NT2/D1 (cell line): ENCODE measurements around the gene SLITRK1.

Experiments
- DNase-seq: peaks from one replicate; pipeline ENCODE4 v3.0.0-alpha.2; 2011; ENCODE audit warnings: low read depth, low spot score
- H3K27me3 ChIP-seq: 2 replicates; pipeline ENCODE4 v1.6.0; 2011; ENCODE audit warnings: mild to moderate bottlenecking; ENCODE audit not compliant: insufficient read length, insufficient read depth
- H3K36me3 ChIP-seq: 2 replicates; pipeline ENCODE4 v1.6.1; 2011; ENCODE audit warnings: mild to moderate bottlenecking, low read length, mixed read lengths; ENCODE audit not compliant: insufficient read depth, insufficient read length
- H3K4me1 ChIP-seq: 2 replicates; pipeline ENCODE4 v1.5.1; 2011; ENCODE audit not compliant: insufficient read depth, insufficient read length
- H3K4me3 ChIP-seq: 2 replicates; pipeline ENCODE4 v1.5.1; 2011; ENCODE audit warnings: low read depth; ENCODE audit not compliant: insufficient read length
- H3K9ac ChIP-seq: 2 replicates; pipeline ENCODE4 v1.6.0; 2011; ENCODE audit warnings: low read depth; ENCODE audit not compliant: insufficient read length
- H3K9me3 ChIP-seq: 2 replicates; pipeline ENCODE4 v1.5.1; 2011; ENCODE audit warnings: mild to moderate bottlenecking, low read length; ENCODE audit not compliant: insufficient read depth
- SUZ12 ChIP-seq: IDR thresholded peaks from 2 replicates; pipeline ENCODE4 v1.6.1; 2011; ENCODE audit not compliant: insufficient read length, insufficient read depth; ENCODE audit errors: extremely low read depth
- YY1 ChIP-seq: IDR thresholded peaks from 2 replicates; pipeline ENCODE4 v1.6.1; 2011; ENCODE audit not compliant: insufficient read length, insufficient read depth
- ZNF274 ChIP-seq: IDR thresholded peaks from 2 replicates; pipeline ENCODE4 v1.6.1; 2011; ENCODE audit warnings: mild to moderate bottlenecking, low read depth, low read length

SLITRK1 gene

GRCh38 chr13:83895994-83896580, 13.8 kb upstream of the SLITRK1 start:
- no peaks in the 10 kb centered on the region for H3K4me1 ChIP-seq
- no peak for DNase-seq
- TF ChIP-seq ZNF274: no peak
- TF ChIP-seq SUZ12: no peak
- TF ChIP-seq YY1: no peak
- H3K36me3 ChIP-seq: no peaks in the 10 kb centered on the region
- peaks cover 11% of the 10 kb centered on the region for H3K9me3 ChIP-seq
- H3K9ac ChIP-seq: no peak overlapping the region
- H3K4me3 ChIP-seq: no peak overlapping the region
- H3K27me3 ChIP-seq: no peaks in the 10 kb centered on the region

DNA sequence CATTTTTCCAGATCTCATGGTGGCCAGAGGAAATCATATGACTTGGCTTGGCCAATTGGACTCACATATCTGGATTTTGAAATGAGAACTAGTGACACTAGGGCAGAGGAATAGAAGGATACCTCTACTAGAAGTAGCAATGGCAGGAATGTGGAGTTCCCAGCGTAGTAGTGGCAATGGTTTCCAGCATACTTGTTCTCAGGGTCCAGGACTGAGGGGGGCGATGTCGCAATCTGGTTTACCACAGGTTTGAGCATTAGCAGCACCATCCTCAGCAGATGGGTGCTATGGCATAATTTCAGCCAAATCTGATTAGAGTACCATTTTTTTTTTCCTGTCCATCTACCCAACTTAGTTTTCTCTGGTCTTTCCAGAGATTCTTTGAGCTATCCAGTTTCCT, 8.1 kb upstream of the SLITRK1 start:
- Histone ChIP-seq H3K27me3 (no peaks in the 10 kb centered on the region), H3K9me3 (no peaks in the 10 kb centered on the region; the same call in 1 of the 2 replicates), H3K9ac (no peak overlapping the region), H3K4me1 (no peaks in the 10 kb centered on the region), H3K36me3 (no peaks in the 10 kb centered on the region), H3K4me3 (no peak overlapping the region)
- no peak for DNase-seq
- no peak for TF ChIP-seq SUZ12
- TF ChIP-seq YY1: no peak
- TF ChIP-seq ZNF274: no peak

DNA sequence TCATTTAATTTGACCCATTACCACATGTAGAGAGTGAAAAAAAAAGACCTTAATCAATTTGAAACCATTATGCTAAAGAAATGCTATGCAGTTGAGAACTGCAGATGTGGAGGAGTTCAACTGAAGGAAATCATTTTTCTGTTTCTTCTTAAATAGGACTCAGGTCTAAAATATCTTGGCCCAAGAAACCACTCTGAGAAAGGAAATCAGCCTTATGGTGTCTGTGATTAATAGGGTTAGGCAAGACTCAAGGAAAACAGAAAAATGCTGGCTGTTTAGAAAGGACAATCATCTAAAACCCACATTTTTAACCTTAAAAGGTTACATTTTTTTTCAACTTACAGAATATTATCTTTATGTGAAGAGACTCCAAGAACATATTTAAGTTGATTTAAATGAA, 1.9 kb upstream of the SLITRK1 start:
- Histone ChIP-seq H3K9me3 (no peaks in the 10 kb centered on the region), H3K4me3 (no peak overlapping the region), H3K36me3 (no peaks in the 10 kb centered on the region), H3K9ac (no peak overlapping the region), H3K4me1 (no peaks in the 10 kb centered on the region), H3K27me3 (peaks cover 11% of the 10 kb centered on the region)
- no peak for DNase-seq
- TF ChIP-seq SUZ12: no peak
- TF ChIP-seq YY1: no peak
- no peak for TF ChIP-seq ZNF274

DNA sequence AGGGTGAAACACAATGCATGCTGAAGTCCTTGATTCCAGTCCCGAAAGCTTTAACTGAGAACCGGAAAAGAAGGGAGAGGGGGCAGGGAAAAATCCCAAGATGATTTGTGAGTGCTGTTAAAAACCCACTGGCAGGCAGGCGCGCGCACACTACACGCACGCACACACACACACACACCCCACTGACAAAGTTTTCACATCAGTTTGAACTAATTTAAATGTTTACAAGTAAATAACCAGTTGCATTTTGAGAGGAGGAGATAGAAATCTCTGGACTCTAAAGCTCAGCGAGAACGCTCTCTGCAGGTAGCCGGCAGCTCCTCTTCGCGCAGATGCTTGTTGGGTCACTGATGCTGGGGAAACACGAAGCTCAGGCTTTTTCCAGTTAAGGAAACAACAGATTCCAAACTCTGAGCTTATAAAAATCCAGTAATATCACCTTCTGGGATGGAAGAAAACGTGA, 818 bp upstream of the SLITRK1 start:
- peak overlapping the region; percentile 53 for H3K4me3 ChIP-seq
- no peak for DNase-seq
- no peaks in the 10 kb centered on the region for H3K36me3 ChIP-seq
- H3K27me3 ChIP-seq: peaks cover 11% of the 10 kb centered on the region
- no peaks in the 10 kb centered on the region for H3K4me1 ChIP-seq
- no peak overlapping the region for H3K9ac ChIP-seq
- TF ChIP-seq YY1 (no peak), SUZ12 (no peak), ZNF274 (no peak)
- no peaks in the 10 kb centered on the region for H3K9me3 ChIP-seq

GRCh38 chr13:83882606-83882959, 309 bp upstream of the SLITRK1 start:
- TF ChIP-seq ZNF274 (no peak), YY1 (no peak), SUZ12 (no peak)
- Histone ChIP-seq H3K4me1 (no peaks in the 10 kb centered on the region), H3K4me3 (peak overlapping the region; percentile 53), H3K9ac (no peak overlapping the region), H3K27me3 (peaks cover 11% of the 10 kb centered on the region), H3K9me3 (no peaks in the 10 kb centered on the region), H3K36me3 (no peaks in the 10 kb centered on the region)
- no peak for DNase-seq

GRCh38 chr13:83881140-83881684, 1.1 kb downstream of the SLITRK1 start:
- TF ChIP-seq YY1 (no peak), ZNF274 (no peak)
- Histone ChIP-seq H3K4me1 (no peaks in the 10 kb centered on the region), H3K9ac (no peak overlapping the region), H3K36me3 (no peaks in the 10 kb centered on the region), H3K4me3 (no peak overlapping the region), H3K9me3 (no peaks in the 10 kb centered on the region), H3K27me3 (peaks cover 11% of the 10 kb centered on the region)
- no peak for DNase-seq

DNA sequence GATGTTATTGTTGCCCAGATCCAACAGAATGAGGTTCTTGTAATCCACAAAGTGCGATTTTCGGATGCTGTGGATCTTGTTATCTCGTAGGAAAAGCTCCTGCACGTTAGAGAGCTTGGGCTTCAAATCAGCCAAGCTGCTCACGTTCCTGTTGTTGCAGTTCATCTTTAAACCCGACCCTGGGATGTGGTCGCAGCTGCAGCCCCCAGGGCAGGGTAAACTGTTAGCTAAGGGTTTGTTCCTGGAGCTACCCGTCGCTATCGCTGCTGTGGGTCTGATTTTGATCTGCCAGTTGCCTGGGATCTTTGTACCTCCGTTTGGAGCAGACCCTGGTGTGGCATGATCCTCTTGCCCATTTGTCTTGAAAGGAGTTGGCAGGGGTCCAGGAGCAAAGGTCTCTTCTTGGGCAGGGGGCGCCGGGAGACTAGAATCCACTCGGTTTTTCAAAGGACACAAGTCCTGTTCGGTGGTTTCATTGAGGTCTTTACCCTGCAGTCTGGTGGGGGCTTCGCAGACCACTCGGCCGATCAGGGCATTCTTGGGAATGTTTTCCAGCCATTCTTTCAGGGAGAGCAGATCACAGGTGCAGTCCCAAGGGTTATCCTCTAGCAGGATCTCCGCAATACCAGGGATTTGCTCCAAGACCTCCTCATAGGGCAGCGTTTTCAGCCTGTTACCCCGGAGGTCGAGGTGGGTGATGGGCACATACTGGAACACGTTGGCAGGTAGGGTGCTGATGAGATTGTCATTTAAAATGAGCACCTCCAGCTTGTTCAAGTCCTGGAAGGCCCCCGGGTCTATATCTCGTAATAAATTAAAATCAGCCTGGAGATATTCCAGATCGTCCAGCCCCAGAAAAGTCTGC, 1.8 kb downstream of the SLITRK1 start:
- Histone ChIP-seq H3K9me3 (no peaks in the 10 kb centered on the region), H3K4me3 (no peak overlapping the region), H3K27me3 (peaks cover 11% of the 10 kb centered on the region), H3K9ac (no peak overlapping the region), H3K36me3 (no peaks in the 10 kb centered on the region), H3K4me1 (no peaks in the 10 kb centered on the region)
- TF ChIP-seq YY1 (no peak), SUZ12 (no peak), ZNF274 (no peak)
- no peak for DNase-seq
